ENCODE measurements around the gene SLC4A1AP. TPM values are rescaled to one million over a fixed set of nuclear protein-coding genes. Genes with fewer than 3 reads are reported as not detected.
A peak's percentile ranks its signal among the peaks of the same experiment; 100 is the strongest.

The SLC4A1AP gene
- total and polyA plus RNA-seq, 9 of the 15 experiments (the other 6 are each of a cell fraction or from before 2014, with no cell fraction given) = 8.1 to 40.5 (median 35.3) TPM

- Histone ChIP-seq H3K27me3 (ENCODE audit: control insufficient read depth in 2 of 2, insufficient read depth in 2 of 2, low read length in 2 of 2) (no peaks in the 10 kb centered on the region), H3K79me2 (ENCODE audit: control insufficient read depth, insufficient read depth, low read length) (no peaks in the 10 kb centered on the region), H4K20me1 (replicated peaks; ENCODE audit: control insufficient read depth, insufficient read depth, low read length) (no peaks in the 10 kb centered on the region), H3K4me2 (ENCODE audit: insufficient read depth, low read length) (no peak overlapping the region), H3K9me3 (replicated peaks; ENCODE audit: control insufficient read depth, insufficient read depth, low read depth, low read length) (no peaks in the 10 kb centered on the region), H3K27ac (ENCODE audit: extremely low read depth, low read depth, low read length) (no peak overlapping the region), H3K4me1 (replicated peaks in 1 of 2; ENCODE audit: control insufficient read depth in 2 of 2, insufficient read depth in 2 of 2, low read length in 2 of 2) (peaks cover 0 to 13% of the 10 kb centered on the region in 2 experiments; a peak in 4 of 5 replicates), H3K9me1 (ENCODE audit: control insufficient read depth, insufficient read depth, low read length) (no peaks in the 10 kb centered on the region), H3K4me3 (no peak overlapping the region), H2AFZ (ENCODE audit: low read depth, low read length) (no peak overlapping the region), H3K9ac (ENCODE audit: insufficient read depth in 1 of 2, low read depth in 2 of 2, low read length in 2 of 2) (no peak overlapping the region), H3K36me3 (ENCODE audit: control insufficient read depth, insufficient read depth, low read length) (no peaks in the 10 kb centered on the region)
- BruUV-seq (replicated peaks) = no TSS peak
- no peak for DNase-seq (ENCODE audit: extremely low read depth in 1 of 4, low spot score in 3 of 4)
- TF ChIP-seq CEBPG (CRISPR knock-in tag; IDR thresholded peaks at IDR 0.05) (0 out of 2 replicates have a peak, but pooled peaks have one; percentile 42), CEBPG (tag; conservative IDR thresholded peaks at IDR 0.05 in 1 of 2, IDR thresholded peaks at IDR 0.05 in 1 of 2) (peak; percentile 30 to 72; a peak in 3 of 4 replicates), ATF3 (IDR thresholded peaks at IDR 0.05) (peak; percentile 61), ATF3 (CRISPR knock-in tag; conservative IDR thresholded peaks at IDR 0.05) (no peak), KLF13 (tag; IDR thresholded peaks at IDR 0.05; ENCODE audit: borderline replicate concordance, low read depth) (no peak), CREM (IDR thresholded peaks at IDR 0.05; ENCODE audit: low read depth) (no peak), BRF1 (IDR thresholded peaks at IDR 0.05; ENCODE audit: borderline replicate concordance, extremely low read depth, insufficient read length) (no peak), ZNF512 (tag; IDR thresholded peaks at IDR 0.05) (peak; percentile 56), BCL6 (CRISPR knock-in tag; IDR thresholded peaks at IDR 0.05) (no peak)
- ChIA-PET CTCF (ENCODE audit: low intra/inter-chr PET ratio) (interaction anchor here (0.6 to 1.8 kb wide), 8 partner anchors 14 to 748 kb away, joined by 3 to 17 read pairs (median 4); no protein-coding TSS in a partner anchor), POLR2A (interaction anchor here (1.1 kb wide), 1 partner anchor 9 kb away, joined by 3 read pairs; no protein-coding TSS in a partner anchor)
- WGBS (ENCODE audit: insufficient coverage, low coverage, missing lambda C conversion rate) = 29% methylated on average over 5 of the region's 5 CpGs
- ATAC-seq = no peak
- in situ Hi-C loops (cut with MboI) = no loop called here
- no peak for FAIRE-seq
- intact Hi-C loops (cut with micrococcal nuclease) = loop anchor here (5.0 kb wide), 1 partner anchor 748 kb away; no protein-coding TSS in a partner anchor
These were observed 40.7 kb downstream of the SLC4A1AP start for GRCh38 chr2:27704342-27704876.
